ENCODE measurements around the gene GLRX. TPM values are rescaled to one million over a fixed set of nuclear protein-coding genes. Genes with fewer than 3 reads are reported as not detected.

Gene GLRX
- total RNA-seq, 6 experiments from 2014 or later: 40.2 to 228 (median 82.8) TPM

- no peak for DNase-seq
- WGBS (ENCODE audit: insufficient coverage, low coverage, low lambda C conversion rate, missing lambda C conversion rate): 28% methylated on average over 2 of the region's 2 CpGs
- ATAC-seq: peak; percentile 47 to 63 (median 59)
- H3K27me3 ChIP-seq: no peaks in the 10 kb centered on the region
- H3K4me3 ChIP-seq: no peak overlapping the region
- TF ChIP-seq POLR2A (IDR thresholded peaks at IDR 0.05) (no peak), CTCF (IDR thresholded peaks at IDR 0.05) (no peak)
- peaks cover 0 to 63% (median 27%) of the 10 kb centered on the region in 4 donors for H3K4me1 ChIP-seq
- H3K9me3 ChIP-seq: no peaks in the 10 kb centered on the region
- no peaks in the 10 kb centered on the region for H3K36me3 ChIP-seq
- intact Hi-C loops (cut with DNase I): no loop called here
- H3K27ac ChIP-seq: peak overlapping the region in 2 of 3 donors; percentile 59 to 81
These were observed 21.0 kb downstream of the GLRX start for GRCh38 chr5:95801532-95801931.

DNA sequence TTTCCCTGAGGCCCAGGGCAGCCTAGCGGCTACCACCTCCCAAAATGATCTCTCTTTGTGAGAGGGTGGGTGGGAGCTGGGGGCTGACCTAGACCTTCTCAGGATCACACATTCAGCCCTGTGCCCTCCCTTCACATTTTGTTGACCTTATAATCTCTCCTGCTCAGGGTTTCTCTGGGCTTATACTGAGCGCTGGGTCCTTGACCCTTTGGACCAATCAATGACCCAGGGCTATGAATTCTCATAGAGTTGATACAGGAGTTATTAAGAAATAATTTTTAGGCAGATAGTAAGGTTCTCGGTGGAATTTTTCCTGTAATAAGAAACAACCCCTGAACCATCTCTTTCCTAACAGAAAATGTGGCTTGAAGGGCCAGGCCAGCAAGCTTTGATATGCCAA is 22.0 kb downstream of the GLRX start:
- H3K4me3 ChIP-seq: no peak overlapping the region
- no peaks in the 10 kb centered on the region for H3K27me3 ChIP-seq
- peak overlapping the region in 1 of 3 donors; percentile 81 for H3K27ac ChIP-seq
- TF ChIP-seq POLR2A (IDR thresholded peaks at IDR 0.05) (no peak), CTCF (IDR thresholded peaks at IDR 0.05) (no peak)
- ATAC-seq (peak in 2 of 4 donors; percentile 25 to 37), DNase-seq (no peak)
- WGBS (ENCODE audit: insufficient coverage, low coverage, low lambda C conversion rate, missing lambda C conversion rate): 9% methylated on average over 2 of the region's 3 CpGs
- intact Hi-C loops (cut with DNase I): no loop called here
- peaks cover 0 to 63% (median 27%) of the 10 kb centered on the region in 4 donors for H3K4me1 ChIP-seq
- H3K36me3 ChIP-seq: no peaks in the 10 kb centered on the region
- H3K9me3 ChIP-seq: no peaks in the 10 kb centered on the region

- no peak overlapping the region for H3K4me3 ChIP-seq
- TF ChIP-seq POLR2A (IDR thresholded peaks at IDR 0.05): no peak
- TF ChIP-seq CTCF (IDR thresholded peaks at IDR 0.05): no peak
- DNase-seq: no peak
- ATAC-seq: no peak
- H3K27me3 ChIP-seq: no peaks in the 10 kb centered on the region
- H3K9me3 ChIP-seq: no peaks in the 10 kb centered on the region
- intact Hi-C loops (cut with DNase I): no loop called here
- no peaks in the 10 kb centered on the region for H3K36me3 ChIP-seq
- peaks cover 0 to 54% (median 24%) of the 10 kb centered on the region in 4 donors for H3K4me1 ChIP-seq
- H3K27ac ChIP-seq: no peak overlapping the region
- 73% methylated on average over 3 of the region's 4 CpGs for WGBS (ENCODE audit: insufficient coverage, low coverage, low lambda C conversion rate, missing lambda C conversion rate)
These were observed 23.2 kb downstream of the GLRX start for GRCh38 chr5:95799191-95799835.

- Histone ChIP-seq H3K36me3 (no peaks in the 10 kb centered on the region), H3K27me3 (no peaks in the 10 kb centered on the region), H3K4me1 (peaks cover 0 to 46% (median 20%) of the 10 kb centered on the region in 4 donors), H3K27ac (no peak overlapping the region), H3K4me3 (no peak overlapping the region), H3K9me3 (no peaks in the 10 kb centered on the region)
- TF ChIP-seq POLR2A (IDR thresholded peaks at IDR 0.05): no peak
- no peak for TF ChIP-seq CTCF (IDR thresholded peaks at IDR 0.05)
- ATAC-seq (no peak), DNase-seq (no peak)
- intact Hi-C loops (cut with DNase I): no loop called here
These were observed 24.0 kb downstream of the GLRX start for GRCh38 chr5:95798545-95798944.
